Neural progenitor cell (in vitro differentiated cells): ENCODE data around the gene LRRC17. TPM values are rescaled to one million over a fixed set of nuclear protein-coding genes. Genes with fewer than 3 reads are reported as not detected.
"Not testable (repeated sequence)": the region's sequence is repeated elsewhere in the genome, so short reads cannot be mapped to it uniquely, and the experiment has no call there.

Experiments
- DNase-seq: peaks from one replicate; pipeline ENCODE4 v3.0.0-alpha.2; 2016; ENCODE audit warnings: low spot score
- H2AFZ ChIP-seq: fragments of 200-600 bp; sonication (generic); replicated peaks from 2 replicates; pipeline ENCODE4 v1.6.1; 2016; ENCODE audit warnings: antibody characterized with exemption
- H3F3A ChIP-seq: fragments of 200-600 bp; sonication (generic); 2 replicates; pipeline ENCODE4 v1.6.1; 2016; ENCODE audit warnings: antibody characterized with exemption, low read depth
- H3K27ac ChIP-seq: fragments of 200-600 bp; sonication (generic); 2 replicates; pipeline ENCODE4 v1.5.1; 2016; ENCODE audit warnings: mild to moderate bottlenecking
- H3K27me3 ChIP-seq: fragments of 200-600 bp; sonication (generic); 2 replicates; pipeline ENCODE4 v1.6.1; 2016; ENCODE audit warnings: mild to moderate bottlenecking, moderate library complexity
- H3K36me3 ChIP-seq: fragments of 200-600 bp; sonication (generic); 2 replicates; pipeline ENCODE4 v1.5.1; 2016
- H3K4me1 ChIP-seq: fragments of 200-600 bp; sonication (generic); 2 replicates; pipeline ENCODE4 v1.6.1; 2016; ENCODE audit warnings: mixed run types
- H3K4me2 ChIP-seq: fragments of 200-600 bp; sonication (generic); 2 replicates; pipeline ENCODE4 v1.6.1; 2016
- H3K4me3 ChIP-seq: fragments of 200-600 bp; sonication (generic); 2 replicates; pipeline ENCODE4 v1.5.1; 2016
- H3K79me2 ChIP-seq: fragments of 200-600 bp; sonication (generic); 2 replicates; pipeline ENCODE4 v1.6.1; 2016; ENCODE audit warnings: low read depth
- H3K9ac ChIP-seq: fragments of 200-600 bp; sonication (generic); 2 replicates; pipeline ENCODE4 v1.6.1; 2016
- H3K9me3 ChIP-seq: fragments of 200-600 bp; sonication (generic); 2 replicates; pipeline ENCODE4 v1.5.1; 2016; ENCODE audit warnings: low read depth
- H4K20me1 ChIP-seq: fragments of 200-600 bp; sonication (generic); 2 replicates; pipeline ENCODE4 v1.6.1; 2016; ENCODE audit warnings: low read depth
- H3K27ac Mint-ChIP-seq: 3 replicates; pipeline ENCODE4 v1.8.0; 2021; ENCODE audit warnings: mixed read lengths
- H3K27me3 Mint-ChIP-seq: 2 replicates; pipeline ENCODE4 v1.8.0; 2022; ENCODE audit warnings: low read depth, mild to moderate bottlenecking, inconsistent platforms, moderate library complexity, mixed read lengths; ENCODE audit not compliant: insufficient read depth
- H3K36me3 Mint-ChIP-seq: 3 replicates; pipeline ENCODE4 v1.8.0; 2021; ENCODE audit warnings: mixed read lengths
- H3K4me1 Mint-ChIP-seq: 3 replicates; pipeline ENCODE4 v1.8.0; 2021; ENCODE audit warnings: mixed read lengths
- H3K4me3 Mint-ChIP-seq: 3 replicates; pipeline ENCODE4 v1.8.0; 2021; ENCODE audit warnings: mild to moderate bottlenecking, moderate library complexity, mixed read lengths
- H3K9me3 Mint-ChIP-seq: 3 replicates; pipeline ENCODE4 v1.8.0; 2020; ENCODE audit warnings: mixed read lengths
- CTCF ChIP-seq: fragments of 200-600 bp; sonication (generic); IDR thresholded peaks from 2 replicates; pipeline ENCODE4 v1.5.1; 2017; ENCODE audit warnings: antibody characterized with exemption, mild to moderate bottlenecking
- EZH2 ChIP-seq: fragments of 200-600 bp; sonication (generic); IDR thresholded peaks from 2 replicates; pipeline ENCODE4 v1.6.1; 2017; ENCODE audit warnings: antibody characterized with exemption, mild to moderate bottlenecking, moderate library complexity
- EZH2phosphoT487 ChIP-seq: fragments of 200-600 bp; sonication (generic); IDR thresholded peaks from 2 replicates; pipeline ENCODE4 v1.6.1; 2017; ENCODE audit warnings: antibody characterized with exemption
- total RNA-seq: library from RNA; depleted of rRNA; stranded (reverse); fragments of >200 nt; gene quantifications from 2 replicates; pipeline ENCODE4 v1.2.3, GENCODE V29; 2015; ENCODE audit warnings: low replicate concordance

Gene LRRC17
- total RNA-seq, 1 donor from 2014 or later, result 4.6 TPM

- Histone ChIP-seq H3K4me1 (no peaks in the 10 kb centered on the region), H3K4me2 (no peak overlapping the region), H3K36me3 (no peaks in the 10 kb centered on the region), H2AFZ (no peak overlapping the region), H3F3A (no peaks in the 10 kb centered on the region), H4K20me1 (no peaks in the 10 kb centered on the region), H3K27ac (no peak overlapping the region), H3K9ac (no peak overlapping the region), H3K9me3 (no peaks in the 10 kb centered on the region), H3K27me3 (no peaks in the 10 kb centered on the region), H3K79me2 (no peaks in the 10 kb centered on the region), H3K4me3 (no peak overlapping the region)
- Mint-ChIP-seq H3K27ac (no peak overlapping the region), H3K36me3 (peaks cover 2% of the 10 kb centered on the region), H3K9me3 (no peaks in the 10 kb centered on the region), H3K4me3 (no peak overlapping the region), H3K27me3 (no peaks in the 10 kb centered on the region), H3K4me1 (no peaks in the 10 kb centered on the region)
- no peak for TF ChIP-seq EZH2
- TF ChIP-seq CTCF, result peak; percentile 14
- TF ChIP-seq EZH2phosphoT487, result no peak
- no peak for DNase-seq
These were observed 61.8 kb downstream of the LRRC17 start for GRCh38 chr7:102974366-102975236.

GRCh38 chr7:102975854-102976253, 63.1 kb downstream of the LRRC17 start:
- H3K9ac ChIP-seq, result no peak overlapping the region
- no peaks in the 10 kb centered on the region for H3K36me3 ChIP-seq
- H3K27me3 ChIP-seq, result no peaks in the 10 kb centered on the region
- Mint-ChIP-seq H3K36me3 (peaks cover 4% of the 10 kb centered on the region), H3K4me3 (no peak overlapping the region), H3K4me1 (no peaks in the 10 kb centered on the region), H3K27ac (no peak overlapping the region), H3K9me3 (peaks cover 4% of the 10 kb centered on the region), H3K27me3 (no peaks in the 10 kb centered on the region)
- no peaks in the 10 kb centered on the region for H3K9me3 ChIP-seq
- H3K4me1 ChIP-seq, result no peaks in the 10 kb centered on the region
- no peak overlapping the region for H3K4me3 ChIP-seq
- H3K79me2 ChIP-seq, result no peaks in the 10 kb centered on the region
- TF ChIP-seq EZH2phosphoT487 (no peak), EZH2 (no peak), CTCF (no peak)
- H4K20me1 ChIP-seq, result no peaks in the 10 kb centered on the region
- no peak overlapping the region for H3K27ac ChIP-seq
- H3K4me2 ChIP-seq, result no peak overlapping the region
- H3F3A ChIP-seq, result no peaks in the 10 kb centered on the region
- no peak overlapping the region for H2AFZ ChIP-seq
- no peak for DNase-seq

DNA sequence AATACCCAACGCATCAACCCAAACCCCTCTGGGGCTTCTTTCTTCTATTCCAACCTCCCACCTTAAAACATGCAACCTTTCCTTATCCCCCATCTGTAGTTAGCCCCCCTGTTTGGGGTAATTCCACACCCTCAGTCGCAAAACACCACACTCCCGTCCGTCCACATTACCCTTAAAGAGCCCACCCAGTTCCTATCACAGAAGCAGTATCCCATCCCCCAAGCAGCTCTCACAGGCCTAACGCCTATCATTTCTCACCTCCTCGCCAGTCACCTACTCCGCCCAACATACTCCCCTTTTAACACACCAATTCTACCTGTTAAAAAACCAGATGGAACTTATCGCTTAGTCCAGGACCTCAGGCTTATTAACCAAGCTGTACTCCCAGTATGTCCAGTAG, 63.7 kb downstream of the LRRC17 start:
- Histone ChIP-seq H3K27ac (no peak overlapping the region), H3K4me3 (no peak overlapping the region), H3K4me2 (no peak overlapping the region), H3K79me2 (no peaks in the 10 kb centered on the region), H3K4me1 (no peaks in the 10 kb centered on the region), H3K9me3 (no peaks in the 10 kb centered on the region), H3K36me3 (no peaks in the 10 kb centered on the region), H3K9ac (no peak overlapping the region), H4K20me1 (no peaks in the 10 kb centered on the region), H2AFZ (no peak overlapping the region), H3K27me3 (no peaks in the 10 kb centered on the region), H3F3A (no peaks in the 10 kb centered on the region)
- TF ChIP-seq EZH2 (no peak), CTCF (no peak), EZH2phosphoT487 (no peak)
- H3K9me3 Mint-ChIP-seq, result peaks cover 4% of the 10 kb centered on the region
- no peak overlapping the region for H3K27ac Mint-ChIP-seq
- H3K27me3 Mint-ChIP-seq, result no peaks in the 10 kb centered on the region
- H3K36me3 Mint-ChIP-seq, result peaks cover 4% of the 10 kb centered on the region
- H3K4me3 Mint-ChIP-seq, result no peak overlapping the region
- DNase-seq, result no peak
- H3K4me1 Mint-ChIP-seq, result no peaks in the 10 kb centered on the region

- H3K4me3 ChIP-seq, H4K20me1 ChIP-seq, H3K4me1 ChIP-seq, H3K27me3 ChIP-seq, H3K4me3 Mint-ChIP-seq, DNase-seq, H3K27ac ChIP-seq, H3F3A ChIP-seq, H2AFZ ChIP-seq, H3K4me1 Mint-ChIP-seq, H3K27ac Mint-ChIP-seq, H3K9ac ChIP-seq, H3K9me3 ChIP-seq, H3K4me2 ChIP-seq, H3K36me3 ChIP-seq, H3K36me3 Mint-ChIP-seq, H3K79me2 ChIP-seq, H3K9me3 Mint-ChIP-seq, H3K27me3 Mint-ChIP-seq: not testable (repeated sequence)
These were observed 64.8 kb downstream of the LRRC17 start for GRCh38 chr7:102977586-102977985.
